Breast epithelium (tissue), 3 donors: Measurements from ENCODE around the gene LYAR.

Source experiments
- CTCF ChIP-seq, 3 donors: fragments of 450-650 bp; IDR thresholded peaks; one replicate each; pipeline ENCODE4 v1.5.1; 2016 to 2017; ENCODE audit warnings: antibody characterized with exemption in 3 of 3, mild to moderate bottlenecking in 3 of 3, moderate library complexity in 3 of 3
- POLR2AphosphoS5 ChIP-seq, 3 donors: sonication (generic); formaldehyde crosslinking; IDR thresholded peaks; one replicate each; pipeline ENCODE4 v1.6.1; 2017; ENCODE audit warnings: antibody characterized with exemption in 3 of 3

GRCh38 chr4:4302416-4302815 lies 12.5 kb upstream of the LYAR start:
- TF ChIP-seq CTCF (IDR thresholded peaks at IDR 0.05): no peak
- no peak for TF ChIP-seq POLR2AphosphoS5 (IDR thresholded peaks at IDR 0.05)
